Measurements from ENCODE around the gene ARHGAP6. TPM values are rescaled to one million over a fixed set of nuclear protein-coding genes. Genes with fewer than 3 reads are reported as not detected.

Gene ARHGAP6
- total and polyA plus RNA-seq, 9 of the 15 experiments (the other 6 are each of a cell fraction or from before 2014, with no cell fraction given): 12.5 to 63.6 (median 41.8) TPM

DNA sequence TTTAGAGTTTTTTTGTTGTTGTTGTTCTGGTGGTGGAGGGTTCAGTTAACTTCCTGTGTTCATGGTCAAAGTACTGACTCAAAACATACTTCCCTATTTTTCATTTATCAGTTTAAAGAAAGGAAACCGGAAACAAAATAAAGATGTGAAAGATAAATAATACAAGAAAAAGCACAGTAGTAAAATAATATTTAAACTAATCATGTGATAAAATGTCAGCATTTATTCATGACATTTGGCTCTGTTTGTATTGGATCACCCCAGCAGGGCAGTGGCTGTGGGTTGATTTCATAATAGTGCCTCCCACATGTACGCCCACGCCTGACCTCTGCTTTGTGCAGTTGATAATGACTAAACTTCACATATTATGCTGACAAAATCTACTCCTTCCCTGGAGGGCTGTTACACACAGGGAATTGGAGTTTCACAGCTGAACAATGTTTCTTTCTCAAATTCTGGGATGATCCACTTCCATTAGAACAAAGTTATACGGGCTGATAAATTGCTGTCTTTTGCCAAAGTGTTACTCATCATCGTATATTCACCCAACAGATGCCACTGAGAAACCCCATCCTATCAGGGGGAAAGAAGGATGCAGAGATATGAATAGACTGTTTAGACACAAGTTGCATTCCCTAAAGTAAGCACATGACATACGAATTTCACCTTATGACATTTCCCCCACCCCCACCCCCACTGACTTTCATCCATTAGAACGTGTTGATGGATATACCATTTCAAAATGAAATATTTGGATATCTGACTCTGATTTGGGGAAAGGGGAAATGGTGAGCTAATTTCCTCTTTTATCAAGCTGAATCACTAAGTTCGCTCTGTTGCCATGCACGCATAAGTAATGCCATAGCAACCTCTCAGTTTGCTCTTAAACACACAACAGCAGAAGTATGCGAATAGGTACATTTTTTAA, 324.2 kb downstream of the ARHGAP6 start (continued):
- TF ChIP-seq ZFX (CRISPR knock-in tag; IDR thresholded peaks at IDR 0.05) (no peak), PML (IDR thresholded peaks at IDR 0.05; ENCODE audit: low read length) (peak; percentile 46), ZKSCAN8 (CRISPR knock-in tag; IDR thresholded peaks at IDR 0.05) (0 out of 2 replicates have a peak, but pooled peaks have one; percentile 37), DNMT1 (IDR thresholded peaks at IDR 0.05) (no peak), PTRF (tag; IDR thresholded peaks at IDR 0.05) (no peak), KDM1A (IDR thresholded peaks at IDR 0.05) (peak in 1 of 2 experiments; percentile 57; a peak in 2 of 4 replicates), RB1 (IDR thresholded peaks at IDR 0.05; ENCODE audit: low read depth) (no peak)
- TF ChIP-seq, protein P1, sequence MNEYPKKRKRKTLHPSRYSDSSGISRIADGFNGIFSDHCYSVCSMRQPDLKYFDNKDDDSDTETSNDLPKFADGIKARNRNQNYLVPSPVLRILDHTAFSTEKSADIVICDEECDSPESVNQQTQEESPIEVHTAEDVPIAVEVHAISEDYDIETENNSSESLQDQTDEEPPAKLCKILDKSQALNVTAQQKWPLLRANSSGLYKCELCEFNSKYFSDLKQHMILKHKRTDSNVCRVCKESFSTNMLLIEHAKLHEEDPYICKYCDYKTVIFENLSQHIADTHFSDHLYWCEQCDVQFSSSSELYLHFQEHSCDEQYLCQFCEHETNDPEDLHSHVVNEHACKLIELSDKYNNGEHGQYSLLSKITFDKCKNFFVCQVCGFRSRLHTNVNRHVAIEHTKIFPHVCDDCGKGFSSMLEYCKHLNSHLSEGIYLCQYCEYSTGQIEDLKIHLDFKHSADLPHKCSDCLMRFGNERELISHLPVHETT (CRISPR knock-in tag; conservative IDR thresholded peaks at IDR 0.05 in 1 of 2, IDR thresholded peaks at IDR 0.05 in 1 of 2): peak in 1 of 2 experiments; percentile 41; a peak in 1 of 4 replicates
- TF ChIP-seq, protein P2, sequence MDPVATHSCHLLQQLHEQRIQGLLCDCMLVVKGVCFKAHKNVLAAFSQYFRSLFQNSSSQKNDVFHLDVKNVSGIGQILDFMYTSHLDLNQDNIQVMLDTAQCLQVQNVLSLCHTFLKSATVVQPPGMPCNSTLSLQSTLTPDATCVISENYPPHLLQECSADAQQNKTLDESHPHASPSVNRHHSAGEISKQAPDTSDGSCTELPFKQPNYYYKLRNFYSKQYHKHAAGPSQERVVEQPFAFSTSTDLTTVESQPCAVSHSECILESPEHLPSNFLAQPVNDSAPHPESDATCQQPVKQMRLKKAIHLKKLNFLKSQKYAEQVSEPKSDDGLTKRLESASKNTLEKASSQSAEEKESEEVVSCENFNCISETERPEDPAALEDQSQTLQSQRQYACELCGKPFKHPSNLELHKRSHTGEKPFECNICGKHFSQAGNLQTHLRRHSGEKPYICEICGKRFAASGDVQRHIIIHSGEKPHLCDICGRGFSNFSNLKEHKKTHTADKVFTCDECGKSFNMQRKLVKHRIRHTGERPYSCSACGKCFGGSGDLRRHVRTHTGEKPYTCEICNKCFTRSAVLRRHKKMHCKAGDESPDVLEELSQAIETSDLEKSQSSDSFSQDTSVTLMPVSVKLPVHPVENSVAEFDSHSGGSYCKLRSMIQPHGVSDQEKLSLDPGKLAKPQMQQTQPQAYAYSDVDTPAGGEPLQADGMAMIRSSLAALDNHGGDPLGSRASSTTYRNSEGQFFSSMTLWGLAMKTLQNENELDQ (CRISPR knock-in tag; IDR thresholded peaks at IDR 0.05; ENCODE audit: borderline replicate concordance): no peak
- TF ChIP-seq, protein P3, sequence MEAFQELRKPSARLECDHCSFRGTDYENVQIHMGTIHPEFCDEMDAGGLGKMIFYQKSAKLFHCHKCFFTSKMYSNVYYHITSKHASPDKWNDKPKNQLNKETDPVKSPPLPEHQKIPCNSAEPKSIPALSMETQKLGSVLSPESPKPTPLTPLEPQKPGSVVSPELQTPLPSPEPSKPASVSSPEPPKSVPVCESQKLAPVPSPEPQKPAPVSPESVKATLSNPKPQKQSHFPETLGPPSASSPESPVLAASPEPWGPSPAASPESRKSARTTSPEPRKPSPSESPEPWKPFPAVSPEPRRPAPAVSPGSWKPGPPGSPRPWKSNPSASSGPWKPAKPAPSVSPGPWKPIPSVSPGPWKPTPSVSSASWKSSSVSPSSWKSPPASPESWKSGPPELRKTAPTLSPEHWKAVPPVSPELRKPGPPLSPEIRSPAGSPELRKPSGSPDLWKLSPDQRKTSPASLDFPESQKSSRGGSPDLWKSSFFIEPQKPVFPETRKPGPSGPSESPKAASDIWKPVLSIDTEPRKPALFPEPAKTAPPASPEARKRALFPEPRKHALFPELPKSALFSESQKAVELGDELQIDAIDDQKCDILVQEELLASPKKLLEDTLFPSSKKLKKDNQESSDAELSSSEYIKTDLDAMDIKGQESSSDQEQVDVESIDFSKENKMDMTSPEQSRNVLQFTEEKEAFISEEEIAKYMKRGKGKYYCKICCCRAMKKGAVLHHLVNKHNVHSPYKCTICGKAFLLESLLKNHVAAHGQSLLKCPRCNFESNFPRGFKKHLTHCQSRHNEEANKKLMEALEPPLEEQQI (IDR thresholded peaks at IDR 0.05): no peak
- TF ChIP-seq, protein P4, sequence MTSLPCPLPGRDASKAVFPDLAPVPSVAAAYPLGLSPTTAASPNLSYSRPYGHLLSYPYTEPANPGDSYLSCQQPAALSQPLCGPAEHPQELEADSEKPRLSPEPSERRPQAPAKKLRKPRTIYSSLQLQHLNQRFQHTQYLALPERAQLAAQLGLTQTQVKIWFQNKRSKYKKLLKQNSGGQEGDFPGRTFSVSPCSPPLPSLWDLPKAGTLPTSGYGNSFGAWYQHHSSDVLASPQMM (CRISPR knock-in tag; IDR thresholded peaks at IDR 0.05): no peak
- TF ChIP-seq, protein P5, sequence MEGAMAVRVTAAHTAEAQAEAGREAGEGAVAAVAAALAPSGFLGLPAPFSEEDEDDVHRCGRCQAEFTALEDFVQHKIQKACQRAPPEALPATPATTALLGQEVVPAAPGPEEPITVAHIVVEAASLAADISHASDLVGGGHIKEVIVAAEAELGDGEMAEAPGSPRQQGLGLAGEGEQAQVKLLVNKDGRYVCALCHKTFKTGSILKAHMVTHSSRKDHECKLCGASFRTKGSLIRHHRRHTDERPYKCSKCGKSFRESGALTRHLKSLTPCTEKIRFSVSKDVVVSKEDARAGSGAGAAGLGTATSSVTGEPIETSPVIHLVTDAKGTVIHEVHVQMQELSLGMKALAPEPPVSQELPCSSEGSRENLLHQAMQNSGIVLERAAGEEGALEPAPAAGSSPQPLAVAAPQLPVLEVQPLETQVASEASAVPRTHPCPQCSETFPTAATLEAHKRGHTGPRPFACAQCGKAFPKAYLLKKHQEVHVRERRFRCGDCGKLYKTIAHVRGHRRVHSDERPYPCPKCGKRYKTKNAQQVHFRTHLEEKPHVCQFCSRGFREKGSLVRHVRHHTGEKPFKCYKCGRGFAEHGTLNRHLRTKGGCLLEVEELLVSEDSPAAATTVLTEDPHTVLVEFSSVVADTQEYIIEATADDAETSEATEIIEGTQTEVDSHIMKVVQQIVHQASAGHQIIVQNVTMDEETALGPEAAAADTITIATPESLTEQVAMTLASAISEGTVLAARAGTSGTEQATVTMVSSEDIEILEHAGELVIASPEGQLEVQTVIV (CRISPR knock-in tag; IDR thresholded peaks at IDR 0.05; ENCODE audit: borderline replicate concordance): no peak
- TF ChIP-seq, protein P6, sequence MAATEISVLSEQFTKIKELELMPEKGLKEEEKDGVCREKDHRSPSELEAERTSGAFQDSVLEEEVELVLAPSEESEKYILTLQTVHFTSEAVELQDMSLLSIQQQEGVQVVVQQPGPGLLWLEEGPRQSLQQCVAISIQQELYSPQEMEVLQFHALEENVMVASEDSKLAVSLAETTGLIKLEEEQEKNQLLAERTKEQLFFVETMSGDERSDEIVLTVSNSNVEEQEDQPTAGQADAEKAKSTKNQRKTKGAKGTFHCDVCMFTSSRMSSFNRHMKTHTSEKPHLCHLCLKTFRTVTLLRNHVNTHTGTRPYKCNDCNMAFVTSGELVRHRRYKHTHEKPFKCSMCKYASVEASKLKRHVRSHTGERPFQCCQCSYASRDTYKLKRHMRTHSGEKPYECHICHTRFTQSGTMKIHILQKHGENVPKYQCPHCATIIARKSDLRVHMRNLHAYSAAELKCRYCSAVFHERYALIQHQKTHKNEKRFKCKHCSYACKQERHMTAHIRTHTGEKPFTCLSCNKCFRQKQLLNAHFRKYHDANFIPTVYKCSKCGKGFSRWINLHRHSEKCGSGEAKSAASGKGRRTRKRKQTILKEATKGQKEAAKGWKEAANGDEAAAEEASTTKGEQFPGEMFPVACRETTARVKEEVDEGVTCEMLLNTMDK (IDR thresholded peaks at IDR 0.05; ENCODE audit: borderline replicate concordance, insufficient read depth, low read depth, low read length, poor library complexity, severe bottlenecking): no peak
